SK-N-MC (cell line): ENCODE results near the gene SMURF1.

Experiments used
- DNase-seq: peaks from one replicate; pipeline ENCODE4 v3.0.0-alpha.2; 2011; ENCODE audit warnings: low read depth, low spot score
- H3K27ac ChIP-seq: fragments of 200-600 bp; sonication (generic); 2 replicates; pipeline ENCODE4 v1.5.1; 2016; ENCODE audit warnings: mixed run types
- H3K36me3 ChIP-seq: fragments of 200-600 bp; sonication (generic); 2 replicates; pipeline ENCODE4 v1.6.1; 2017; ENCODE audit warnings: antibody characterized with exemption, low read length, mixed read lengths; ENCODE audit not compliant: insufficient read depth
- H3K4me3 ChIP-seq: fragments of 200-600 bp; sonication (generic); 2 replicates; pipeline ENCODE4 v1.5.1; 2016
- H3K9ac ChIP-seq: fragments of 200-600 bp; sonication (generic); 2 replicates; pipeline ENCODE4 v1.8.0; 2017; ENCODE audit warnings: mixed run types, mixed read lengths; ENCODE audit not compliant: insufficient read length
- H3K9me3 ChIP-seq: fragments of 200-600 bp; sonication (generic); 2 replicates; pipeline ENCODE4 v1.6.1; 2017; ENCODE audit warnings: low read depth, mild to moderate bottlenecking, antibody characterized with exemption, low read length, moderate library complexity, mixed read lengths
- EZH2 ChIP-seq: fragments of 200-600 bp; sonication (generic); IDR thresholded peaks from one replicate; pipeline ENCODE4 v1.6.1; 2017; ENCODE audit warnings: antibody characterized with exemption
- FOXP2 ChIP-seq: optimal IDR thresholded peaks from 2 replicates; pipeline ENCODE3; 2011; ENCODE audit warnings: mild to moderate bottlenecking, moderate library complexity; ENCODE audit not compliant: insufficient read depth; ENCODE audit errors: extremely low read length, control extremely low read depth
- POLR2AphosphoS5 ChIP-seq: IDR thresholded peaks from 2 replicates; pipeline ENCODE4 v1.6.1; 2012; ENCODE audit warnings: mild to moderate bottlenecking, low read depth, low read length, borderline replicate concordance

Gene SMURF1

DNA sequence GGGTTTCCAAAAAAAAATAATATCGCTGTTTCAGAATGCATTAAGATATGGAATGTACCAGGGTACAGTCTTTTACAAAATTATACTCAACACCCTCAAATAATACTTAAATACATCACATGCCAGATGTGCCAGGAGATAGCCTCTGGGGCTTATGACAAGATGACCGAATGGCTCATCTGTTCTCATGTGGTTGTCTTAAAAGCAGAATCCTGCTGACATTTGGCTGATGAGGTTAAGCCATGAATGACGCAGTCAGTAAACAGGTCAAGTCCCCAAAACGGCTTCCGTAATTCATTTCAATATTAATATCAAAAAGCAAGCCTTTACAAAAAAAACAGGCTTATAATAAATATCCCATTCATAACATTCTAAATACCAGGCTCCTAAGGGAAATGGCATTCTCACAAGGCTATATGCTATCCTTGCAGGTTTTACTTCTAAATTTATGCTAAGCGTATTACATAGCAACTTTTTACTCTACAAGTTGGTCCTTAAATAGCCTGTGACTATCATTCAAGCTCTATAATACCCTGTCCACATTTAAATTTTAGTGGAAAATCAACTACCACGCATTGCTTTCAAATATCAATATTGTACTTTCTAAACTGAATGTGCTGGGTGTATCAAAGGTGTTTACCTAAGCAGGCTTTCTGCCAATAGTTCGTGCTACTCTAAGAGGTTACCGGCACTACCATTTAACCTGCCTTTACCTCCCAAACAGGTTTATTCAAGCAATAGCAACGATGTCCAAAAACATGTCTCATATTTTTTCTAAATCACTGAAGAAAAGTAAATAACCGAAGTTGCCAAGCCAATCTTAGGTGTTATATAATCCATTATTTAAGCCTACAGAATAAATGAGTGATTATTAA, 15.6 kb downstream of the SMURF1 start:
- peak overlapping the region; percentile 56 for H3K27ac ChIP-seq
- H3K9me3 ChIP-seq, result no peaks in the 10 kb centered on the region
- peak overlapping the region; percentile 26 for H3K9ac ChIP-seq
- TF ChIP-seq EZH2 (no peak), FOXP2 (no peak), POLR2AphosphoS5 (no peak)
- no peak overlapping the region for H3K4me3 ChIP-seq
- no peak for DNase-seq
- no peaks in the 10 kb centered on the region for H3K36me3 ChIP-seq

DNA sequence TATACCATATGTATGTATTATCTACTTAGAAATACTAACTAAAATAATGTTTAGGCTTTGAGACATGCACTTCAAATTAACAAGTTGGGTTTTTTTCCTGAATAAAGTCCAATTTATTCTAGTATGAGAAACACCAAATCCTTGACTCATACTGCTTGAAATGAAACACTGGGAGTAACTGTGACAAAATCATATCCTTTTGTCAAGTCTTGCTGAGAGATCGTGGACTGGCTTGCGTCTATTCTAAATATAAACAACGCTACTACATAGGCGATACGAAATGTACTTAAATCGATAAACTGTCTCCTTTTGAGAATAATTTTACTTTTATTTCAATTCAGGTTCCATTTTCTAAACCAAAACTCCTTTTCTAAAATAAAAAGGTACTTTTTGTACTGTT, 16.3 kb downstream of the SMURF1 start:
- H3K36me3 ChIP-seq, result no peaks in the 10 kb centered on the region
- no peak for DNase-seq
- no peak overlapping the region for H3K4me3 ChIP-seq
- peak overlapping the region; percentile 26 for H3K9ac ChIP-seq
- peak overlapping the region; percentile 56 for H3K27ac ChIP-seq
- TF ChIP-seq FOXP2, result no peak
- TF ChIP-seq POLR2AphosphoS5, result no peak
- H3K9me3 ChIP-seq, result no peaks in the 10 kb centered on the region

- TF ChIP-seq EZH2, result no peak
- no peak for TF ChIP-seq FOXP2
- no peak for TF ChIP-seq POLR2AphosphoS5
- no peak overlapping the region for H3K9ac ChIP-seq
- no peak for DNase-seq
- H3K4me3 ChIP-seq, result no peak overlapping the region
- H3K9me3 ChIP-seq, result no peaks in the 10 kb centered on the region
- no peaks in the 10 kb centered on the region for H3K36me3 ChIP-seq
- H3K27ac ChIP-seq, result no peak overlapping the region; the same call in 1 of the 2 replicates
Measured at GRCh38 chr7:99126921-99127553, 16.9 kb downstream of the SMURF1 start.

DNA sequence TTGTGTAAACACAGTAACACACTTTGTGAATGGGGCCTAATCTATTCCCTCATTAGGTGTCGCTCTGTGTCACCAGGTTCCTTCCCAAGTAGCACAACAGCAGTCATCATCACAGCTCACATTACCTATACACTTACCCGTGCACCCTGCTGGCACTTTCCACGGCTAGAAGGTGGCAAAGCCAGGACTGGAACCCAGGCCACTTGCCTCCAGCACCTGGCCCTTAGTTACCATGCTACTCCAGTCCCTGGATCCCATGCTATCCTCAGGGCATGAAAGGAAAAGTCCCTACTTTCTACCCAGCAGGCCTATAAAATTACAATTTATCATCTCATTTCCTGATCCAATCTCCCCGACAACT, 18.4 kb downstream of the SMURF1 start:
- H3K27ac ChIP-seq, result peak overlapping the region; percentile 60; the same call in 1 of the 2 replicates

DNA sequence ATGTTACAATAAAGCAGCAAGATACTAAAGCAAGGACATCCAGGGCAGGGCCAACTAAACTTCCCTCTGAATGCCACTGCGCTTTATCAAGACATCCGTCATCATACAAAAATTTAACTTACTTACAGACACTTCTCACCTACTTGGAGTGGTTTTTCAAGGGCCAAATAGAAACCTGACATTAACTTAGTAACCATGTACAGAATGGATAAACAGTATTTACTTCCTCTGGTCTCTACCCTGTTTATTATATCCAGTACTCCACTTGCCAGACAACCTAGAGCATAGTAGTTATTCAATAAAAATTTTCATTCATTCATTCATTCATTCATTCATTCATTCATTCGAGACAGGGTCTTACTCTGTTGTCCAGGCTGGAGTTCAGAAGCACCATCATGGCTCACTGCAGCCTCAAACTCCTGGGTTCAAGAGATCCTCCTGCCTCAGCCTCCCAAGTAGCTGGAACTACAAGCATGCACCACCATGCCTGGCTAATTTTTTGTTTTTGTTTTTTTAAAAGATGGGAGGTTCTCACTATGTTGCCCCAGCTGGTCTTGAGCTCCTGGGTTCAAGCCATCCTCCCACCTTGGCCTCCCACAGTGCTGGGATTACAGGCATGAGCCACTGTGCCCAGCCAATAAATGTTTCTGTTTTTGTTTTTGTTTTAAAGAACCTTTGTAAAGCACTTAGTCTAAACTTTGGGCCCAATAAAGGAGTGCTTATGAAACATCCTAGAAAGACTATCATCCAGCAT, 19.0 kb downstream of the SMURF1 start:
- DNase-seq, result no peak
- Histone ChIP-seq H3K36me3 (peaks cover 5% of the 10 kb centered on the region; the same call in 1 of the 2 replicates), H3K9me3 (no peaks in the 10 kb centered on the region), H3K27ac (peak overlapping the region; percentile 63; the same call in 1 of the 2 replicates), H3K4me3 (no peak overlapping the region), H3K9ac (no peak overlapping the region)
- no peak for TF ChIP-seq EZH2
- no peak for TF ChIP-seq POLR2AphosphoS5
- TF ChIP-seq FOXP2, result no peak

More for the DNA sequence above, 18.4 kb downstream of the SMURF1 start:
- Histone ChIP-seq H3K4me3 (no peak overlapping the region), H3K9ac (no peak overlapping the region), H3K36me3 (peaks cover under 1% of the 10 kb centered on the region; the same call in 1 of the 2 replicates), H3K9me3 (no peaks in the 10 kb centered on the region)
- TF ChIP-seq FOXP2, result no peak
- TF ChIP-seq EZH2, result no peak
- no peak for TF ChIP-seq POLR2AphosphoS5
- no peak for DNase-seq

DNA sequence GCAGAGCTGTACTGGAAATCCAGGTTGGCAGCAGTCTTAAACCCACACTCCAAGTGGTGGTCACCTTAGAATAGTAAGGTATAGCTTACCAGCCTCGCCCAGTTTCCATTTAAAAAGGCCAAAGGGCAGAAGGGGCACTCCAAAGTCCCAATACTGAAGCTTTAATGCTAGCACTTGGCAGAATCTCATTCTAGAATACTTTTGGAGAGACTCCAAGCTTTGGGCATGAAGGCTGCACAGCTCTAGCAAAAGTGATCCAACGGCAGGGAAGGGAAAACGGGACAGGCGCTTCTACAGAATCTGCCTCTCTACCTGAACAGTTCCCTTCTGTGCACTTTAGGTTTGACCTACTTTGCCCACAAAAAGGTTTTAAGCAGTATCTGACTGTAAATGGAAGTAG, 19.7 kb downstream of the SMURF1 start:
- H3K9ac ChIP-seq, result no peak overlapping the region
- no peak for DNase-seq
- no peaks in the 10 kb centered on the region for H3K9me3 ChIP-seq
- no peak overlapping the region for H3K4me3 ChIP-seq
- TF ChIP-seq FOXP2 (no peak), POLR2AphosphoS5 (no peak), EZH2 (no peak)
- H3K27ac ChIP-seq, result peak overlapping the region; percentile 63; the same call in 1 of the 2 replicates
- H3K36me3 ChIP-seq, result peaks cover 10% of the 10 kb centered on the region

GRCh38 chr7:99123571-99124033, 20.3 kb downstream of the SMURF1 start:
- DNase-seq, result no peak
- H3K27ac ChIP-seq, result peak overlapping the region; percentile 63; the same call in 1 of the 2 replicates
- H3K9me3 ChIP-seq, result no peaks in the 10 kb centered on the region
- peaks cover 10% of the 10 kb centered on the region for H3K36me3 ChIP-seq
- H3K4me3 ChIP-seq, result no peak overlapping the region
- TF ChIP-seq POLR2AphosphoS5, result no peak
- no peak for TF ChIP-seq EZH2
- no peak for TF ChIP-seq FOXP2
- no peak overlapping the region for H3K9ac ChIP-seq

DNA sequence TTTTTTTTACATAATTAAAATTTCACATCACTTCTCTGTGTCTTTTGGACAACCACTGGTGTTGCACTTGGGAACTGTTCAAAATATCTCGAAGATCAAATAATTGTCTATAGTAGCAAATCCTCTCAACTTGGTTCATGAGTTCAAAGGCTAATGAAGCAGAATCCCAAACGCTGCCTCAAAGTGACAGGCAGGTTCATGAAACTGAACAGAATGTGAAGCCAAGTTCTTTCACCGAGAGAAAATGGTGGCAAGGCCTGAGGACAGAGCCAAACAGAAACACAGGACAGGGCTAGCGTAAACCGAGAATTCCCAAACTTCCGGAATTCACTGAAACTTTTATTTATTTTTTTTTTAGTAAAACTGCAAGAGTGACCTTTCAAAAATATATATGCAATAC, 21.1 kb downstream of the SMURF1 start:
- Histone ChIP-seq H3K4me3 (no peak overlapping the region), H3K27ac (no peak overlapping the region), H3K36me3 (peaks cover 10% of the 10 kb centered on the region), H3K9me3 (peaks cover 2% of the 10 kb centered on the region; the same call in 1 of the 2 replicates), H3K9ac (no peak overlapping the region)
- no peak for DNase-seq
- TF ChIP-seq FOXP2 (no peak), EZH2 (no peak), POLR2AphosphoS5 (no peak)
